Esophagus muscularis mucosa (tissue), 4 donors: ENCODE measurements around the gene RAE1. TPM values are rescaled to one million over a fixed set of nuclear protein-coding genes. Genes with fewer than 3 reads are reported as not detected.
"Not testable (repeated sequence)": the region's sequence is repeated elsewhere in the genome, so short reads cannot be mapped to it uniquely, and the experiment has no call there.

Experiments used
- DNase-seq: peaks from one replicate; pipeline ENCODE4 v3.0.0-alpha.2; 2017; ENCODE audit errors: extremely low spot score
- H3K27ac ChIP-seq, 4 donors: fragments of 200-600 bp; sonication (generic); replicated peaks in 1 of 4; 1 replicate in 3 of 4; 2 replicates in 1 of 4; pipeline ENCODE4 v1.5.1; 2016 to 2019; ENCODE audit warnings: mild to moderate bottlenecking in 1 of 4
- H3K27me3 ChIP-seq, 4 donors: fragments of 200-600 bp; sonication (generic); one replicate each; pipeline versions ENCODE4 v1.5.1 to v1.6.0; 2016 to 2019
- H3K36me3 ChIP-seq, 4 donors: fragments of 200-600 bp; sonication (generic); one replicate each; pipeline ENCODE4 v1.5.1; 2016 to 2019
- H3K4me1 ChIP-seq, 4 donors: fragments of 200-600 bp; sonication (generic); one replicate each; pipeline ENCODE4 v1.5.1; 2016 to 2019
- H3K4me3 ChIP-seq, 4 donors: fragments of 200-600 bp; sonication (generic); 1 replicate in 2 of 4; 2 replicates in 2 of 4; pipeline ENCODE4 v1.5.1; 2016 to 2019; ENCODE audit warnings: mild to moderate bottlenecking in 4 of 4, moderate library complexity in 1 of 4
- H3K9me3 ChIP-seq, 4 donors: fragments of 200-600 bp; sonication (generic); 1 replicate in 3 of 4; 2 replicates in 1 of 4; pipeline ENCODE4 v1.5.1; 2016 to 2019
- EP300 ChIP-seq: sonication (generic); formaldehyde crosslinking; IDR thresholded peaks from one replicate; pipeline ENCODE4 v1.6.1; 2017; ENCODE audit warnings: antibody characterized with exemption
- POLR2A ChIP-seq: fragments of 450-650 bp; IDR thresholded peaks from one replicate; pipeline ENCODE4 v1.6.1; 2017; ENCODE audit warnings: antibody characterized with exemption, moderate library complexity, mild to moderate bottlenecking, low read depth
- POLR2AphosphoS5 ChIP-seq, 2 donors: sonication (generic); formaldehyde crosslinking; IDR thresholded peaks; one replicate each; pipeline ENCODE4 v1.6.1; 2017; ENCODE audit warnings: antibody characterized with exemption in 2 of 2
- WGBS: methylation state at CpG from one replicate; pipeline ENCODE4 v1.1.5; 2018; 5-methylcytosine and 5-hydroxymethylcytosine counted together
- intact Hi-C: fragments of 100-400 bp; cut with DNase I; formaldehyde crosslinking; loops from one replicate; pipeline ENCODE4 v1.15.1; 2023
- total RNA-seq, 4 donors: library from RNA; depleted of rRNA; stranded (reverse); fragments of >200 nt; gene quantifications; one replicate each; pipeline versions ENCODE4 v1.1.0 to v1.2.1, GENCODE V29; 2016
- TF ChIP-seq, protein P1 (sequence below), 3 experiments: fragments of 200-600 bp in 2 of 3; fragments of 450-650 bp in 1 of 3; sonication (generic) in 2 of 3; IDR thresholded peaks; one replicate each; pipeline ENCODE4 v1.5.1; 2017 to 2019; ENCODE audit warnings: antibody characterized with exemption in 3 of 3, mild to moderate bottlenecking in 2 of 3, moderate library complexity in 1 of 3

The RAE1 gene
- total RNA-seq, 4 donors from 2014 or later = 15.0 to 24.1 (median 21.5) TPM

DNA sequence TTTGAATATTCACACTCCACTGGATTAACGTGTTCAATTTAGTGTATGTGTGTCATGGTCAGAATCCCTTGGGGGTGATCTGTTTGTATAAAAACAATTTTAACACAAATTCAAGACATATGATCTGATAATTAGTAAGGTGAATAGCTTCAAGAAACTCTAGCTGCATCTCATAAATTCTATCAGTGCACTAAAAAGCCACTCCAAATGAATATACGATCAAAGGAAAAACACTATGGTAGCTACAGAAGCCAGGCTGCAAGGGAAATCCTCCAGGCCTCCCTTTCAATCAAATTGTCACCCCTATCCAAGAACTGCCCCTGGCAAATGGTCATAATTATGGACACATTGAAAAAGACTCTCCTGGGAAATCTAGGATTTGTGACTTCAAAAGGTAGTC is 9.4 kb upstream of the RAE1 start:
- H3K36me3 ChIP-seq = no peaks in the 10 kb centered on the region
- TF ChIP-seq POLR2A = no peak
- TF ChIP-seq, protein P1, sequence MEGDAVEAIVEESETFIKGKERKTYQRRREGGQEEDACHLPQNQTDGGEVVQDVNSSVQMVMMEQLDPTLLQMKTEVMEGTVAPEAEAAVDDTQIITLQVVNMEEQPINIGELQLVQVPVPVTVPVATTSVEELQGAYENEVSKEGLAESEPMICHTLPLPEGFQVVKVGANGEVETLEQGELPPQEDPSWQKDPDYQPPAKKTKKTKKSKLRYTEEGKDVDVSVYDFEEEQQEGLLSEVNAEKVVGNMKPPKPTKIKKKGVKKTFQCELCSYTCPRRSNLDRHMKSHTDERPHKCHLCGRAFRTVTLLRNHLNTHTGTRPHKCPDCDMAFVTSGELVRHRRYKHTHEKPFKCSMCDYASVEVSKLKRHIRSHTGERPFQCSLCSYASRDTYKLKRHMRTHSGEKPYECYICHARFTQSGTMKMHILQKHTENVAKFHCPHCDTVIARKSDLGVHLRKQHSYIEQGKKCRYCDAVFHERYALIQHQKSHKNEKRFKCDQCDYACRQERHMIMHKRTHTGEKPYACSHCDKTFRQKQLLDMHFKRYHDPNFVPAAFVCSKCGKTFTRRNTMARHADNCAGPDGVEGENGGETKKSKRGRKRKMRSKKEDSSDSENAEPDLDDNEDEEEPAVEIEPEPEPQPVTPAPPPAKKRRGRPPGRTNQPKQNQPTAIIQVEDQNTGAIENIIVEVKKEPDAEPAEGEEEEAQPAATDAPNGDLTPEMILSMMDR (IDR thresholded peaks at IDR 0.05) = no peak
- TF ChIP-seq EP300 = no peak
- TF ChIP-seq POLR2AphosphoS5 (IDR thresholded peaks at IDR 0.05) = no peak
- H3K4me1 ChIP-seq = no peaks in the 10 kb centered on the region
- H3K4me3 ChIP-seq = no peak overlapping the region
- H3K9me3 ChIP-seq = no peaks in the 10 kb centered on the region
- no peak overlapping the region for H3K27ac ChIP-seq
- intact Hi-C loops = no loop called here
- peaks cover 0 to 12% (median 0%) of the 10 kb centered on the region in 4 donors for H3K27me3 ChIP-seq
- no peak for DNase-seq
- 78% methylated on average over 2 of the region's 2 CpGs for WGBS

DNA sequence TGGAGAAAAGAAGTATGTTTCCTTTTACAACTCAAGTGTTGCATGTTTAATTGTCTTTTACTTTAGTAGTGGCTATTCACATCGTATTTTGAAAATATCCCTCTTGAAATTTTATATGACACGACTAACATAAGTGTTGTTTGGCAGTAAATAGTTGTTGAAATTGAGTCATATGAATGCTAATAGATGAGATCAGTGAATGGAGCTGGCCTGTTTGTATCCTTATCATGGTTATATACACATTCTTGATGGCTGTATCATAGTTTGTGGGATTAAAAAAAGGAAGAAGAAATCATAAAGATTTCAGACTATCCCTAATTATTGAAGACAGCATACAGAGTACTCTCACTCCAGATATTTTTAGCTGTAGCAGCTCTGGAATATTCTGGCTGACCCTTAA is 8.2 kb upstream of the RAE1 start:
- DNase-seq = no peak
- WGBS = 62% methylated on average over 2 of the region's 2 CpGs
- Histone ChIP-seq H3K4me3 (no peak overlapping the region), H3K36me3 (no peaks in the 10 kb centered on the region), H3K27me3 (peaks cover 0 to 17% (median 0%) of the 10 kb centered on the region in 4 donors), H3K9me3 (no peaks in the 10 kb centered on the region), H3K27ac (no peak overlapping the region), H3K4me1 (no peaks in the 10 kb centered on the region)
- TF ChIP-seq, protein P1 (IDR thresholded peaks at IDR 0.05) = no peak
- TF ChIP-seq EP300 = no peak
- TF ChIP-seq POLR2A = no peak
- no peak for TF ChIP-seq POLR2AphosphoS5 (IDR thresholded peaks at IDR 0.05)
- intact Hi-C loops = no loop called here

DNA sequence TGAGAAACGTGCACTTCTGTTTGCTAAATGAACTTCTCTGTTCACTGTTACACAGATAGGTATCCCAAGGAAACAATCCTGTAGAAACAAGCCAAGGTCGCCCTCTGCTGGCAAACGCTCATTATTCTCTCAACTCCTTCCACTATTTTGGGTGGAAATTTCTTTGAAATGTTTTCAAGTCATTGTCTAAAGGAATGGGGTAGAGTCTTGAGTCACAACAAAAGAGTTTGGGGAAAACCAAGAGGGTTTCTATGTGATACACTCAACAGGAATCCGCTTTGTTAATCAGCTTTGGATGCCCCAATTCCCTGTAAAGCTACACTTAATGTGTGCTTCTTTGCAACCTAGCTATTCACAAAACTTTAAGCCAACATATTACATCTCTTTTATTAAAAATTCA is 4.6 kb upstream of the RAE1 start:
- 2% methylated on average over 4 of the region's 4 CpGs for WGBS
- H3K4me1 ChIP-seq = peaks cover 0 to 6% (median under 1%) of the 10 kb centered on the region in 4 donors
- intact Hi-C loops = loop anchor here (1.0 to 5.0 kb wide), 2 partner anchors 256 to 794 kb away; no protein-coding TSS in a partner anchor
- TF ChIP-seq POLR2A = no peak
- TF ChIP-seq EP300 = no peak
- TF ChIP-seq, protein P1 (IDR thresholded peaks at IDR 0.05) = peak; percentile 70 to 81 (median 78)
- no peak for TF ChIP-seq POLR2AphosphoS5 (IDR thresholded peaks at IDR 0.05)
- H3K27me3 ChIP-seq = peaks cover 0 to 16% (median 0%) of the 10 kb centered on the region in 4 donors
- no peaks in the 10 kb centered on the region for H3K36me3 ChIP-seq
- H3K9me3 ChIP-seq = no peaks in the 10 kb centered on the region
- no peak overlapping the region for H3K4me3 ChIP-seq
- H3K27ac ChIP-seq = no peak overlapping the region
- DNase-seq = no peak

DNA sequence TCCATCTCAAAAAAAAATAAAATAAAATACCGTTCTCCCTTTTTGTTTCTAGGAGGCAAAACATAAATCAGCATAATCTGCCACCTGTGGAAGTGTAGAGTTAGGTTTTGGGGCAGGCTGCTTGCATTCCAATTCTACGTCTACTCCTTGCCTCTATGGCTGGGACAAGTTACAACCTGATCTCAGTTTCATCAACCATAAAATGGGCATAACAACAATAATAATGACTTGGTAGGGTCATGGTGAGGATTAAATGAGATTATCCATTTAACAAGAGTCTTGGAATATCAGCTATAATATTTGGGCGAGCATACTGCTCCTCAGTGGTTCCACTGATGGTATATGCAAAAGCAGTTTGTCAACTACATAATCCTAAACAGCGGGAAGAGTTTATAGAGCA is 3.7 kb upstream of the RAE1 start:
- Histone ChIP-seq H3K9me3 (no peaks in the 10 kb centered on the region), H3K36me3 (no peaks in the 10 kb centered on the region), H3K27ac (no peak overlapping the region), H3K4me3 (no peak overlapping the region), H3K4me1 (peaks cover 8 to 15% (median 9%) of the 10 kb centered on the region in 4 donors), H3K27me3 (peaks cover 0 to 16% (median 0%) of the 10 kb centered on the region in 4 donors)
- TF ChIP-seq, protein P1 (IDR thresholded peaks at IDR 0.05) = no peak
- no peak for TF ChIP-seq EP300
- no peak for TF ChIP-seq POLR2A
- TF ChIP-seq POLR2AphosphoS5 (IDR thresholded peaks at IDR 0.05) = no peak
- no peak for DNase-seq
- intact Hi-C loops = loop anchor here (5.0 kb wide), 1 partner anchor 795 kb away; no protein-coding TSS in a partner anchor
- 82% methylated on average over 4 of the region's 4 CpGs for WGBS

DNA sequence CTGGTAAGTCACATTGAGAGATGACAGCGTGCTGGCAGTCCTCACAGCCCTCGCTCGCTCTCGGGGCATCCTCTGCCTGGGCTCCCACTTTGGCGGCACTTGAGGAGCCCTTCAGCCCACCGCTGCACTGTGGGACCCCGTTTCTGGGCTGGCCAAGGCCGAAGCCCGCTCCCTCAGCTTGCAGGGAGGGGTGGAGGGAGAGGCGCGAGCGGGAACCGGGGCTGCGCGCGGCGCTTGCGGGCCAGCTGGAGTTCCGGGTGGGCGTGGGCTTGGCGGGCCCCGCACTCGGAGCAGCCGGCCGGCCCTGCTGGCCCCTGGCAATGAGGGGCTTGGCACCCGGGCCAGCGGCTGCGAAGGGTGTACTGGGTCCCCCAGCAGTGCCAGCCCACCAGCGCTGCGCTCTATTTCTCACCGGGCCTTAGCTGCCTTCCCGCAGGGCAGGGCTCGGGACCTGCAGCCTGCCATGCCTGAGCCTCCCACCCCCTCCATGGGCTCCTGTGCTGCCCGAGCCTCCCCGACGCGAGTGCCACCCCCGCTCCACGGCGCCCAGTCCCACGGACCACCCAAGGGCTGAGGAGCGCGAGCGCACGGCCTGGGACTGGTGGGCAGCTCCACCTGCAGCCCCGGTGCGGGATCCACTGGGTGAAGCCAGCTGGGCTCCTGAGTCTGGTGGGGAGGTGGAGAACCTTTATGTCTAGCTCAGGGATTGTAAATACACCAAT is 2.7 kb upstream of the RAE1 start:
- DNase-seq, H3K27ac ChIP-seq, H3K4me3 ChIP-seq, H3K36me3 ChIP-seq, H3K9me3 ChIP-seq: not testable (repeated sequence)
- 71% methylated on average over 6 of the region's 47 CpGs for WGBS
- peaks cover 9 to 25% (median 16%) of the 10 kb centered on the region in 4 donors for H3K4me1 ChIP-seq
- peaks cover 0 to 16% (median 0%) of the 10 kb centered on the region in 4 donors for H3K27me3 ChIP-seq
- intact Hi-C loops = loop anchor here (5.0 kb wide), 1 partner anchor 796 kb away; no protein-coding TSS in a partner anchor

DNA sequence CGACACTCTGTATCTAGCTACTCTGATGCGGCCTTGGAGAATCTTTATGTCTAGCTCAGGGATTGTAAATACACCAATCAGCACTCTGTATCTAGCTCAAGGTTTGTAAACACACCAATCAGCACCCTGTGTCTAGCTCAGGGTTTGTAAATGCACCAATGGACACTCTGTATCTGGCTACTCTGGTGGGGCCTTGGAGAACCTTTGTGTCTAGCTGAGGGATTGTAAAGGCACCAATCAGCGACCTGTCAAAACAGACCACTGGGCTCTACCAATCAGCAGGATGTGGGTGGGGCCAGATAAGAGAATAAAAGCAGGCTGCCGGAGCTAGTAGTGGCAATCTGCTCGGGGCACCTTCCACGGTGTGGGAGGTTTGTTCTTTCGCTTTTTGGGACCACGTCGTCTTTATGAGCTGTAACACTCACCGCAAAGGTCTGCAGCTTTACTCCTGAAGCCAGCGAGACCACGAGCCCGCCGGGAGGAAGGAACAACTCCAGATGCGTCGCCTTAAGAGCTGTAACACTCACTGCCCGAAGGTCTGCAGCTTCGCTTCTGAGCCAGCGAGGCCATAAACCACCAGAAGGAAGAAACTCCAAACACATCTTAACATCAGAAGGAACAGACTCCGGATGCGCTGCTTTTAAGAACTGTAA is 2.0 kb upstream of the RAE1 start:
- WGBS = 93% methylated on average over 17 of the region's 21 CpGs
- intact Hi-C loops = loop anchor here (5.0 kb wide), 1 partner anchor 797 kb away; no protein-coding TSS in a partner anchor
- DNase-seq = not testable (repeated sequence)

More for the DNA sequence above, 2.0 kb upstream of the RAE1 start:
- not testable (repeated sequence) for H3K9me3 ChIP-seq, H3K27ac ChIP-seq, H3K4me3 ChIP-seq
- Histone ChIP-seq H3K27me3 (peaks cover 0 to 16% (median 0%) of the 10 kb centered on the region in 4 donors), H3K4me1 (peaks cover 9 to 25% (median 17%) of the 10 kb centered on the region in 4 donors), H3K36me3 (peaks cover 0 to 12% (median 5%) of the 10 kb centered on the region in 4 donors)
